ENCODE results near the gene PODN.

PODN gene

GRCh38 chr1:53061859-53062707 is at the start of gene PODN:
Gene PODN, plus strand, starts transcription at chr1:53062213. Its CDS starts 7,643 bp downstream, at chr1:53069856.
- DNase-seq: no peak

GRCh38 chr1:53014791-53015507 is 47.1 kb upstream of the PODN start:
- DNase-seq: peak; percentile 75

- no peak for DNase-seq
Observed at GRCh38 chr1:53015508-53015860, 46.5 kb upstream of the PODN start.

- DNase-seq: no peak
Observed at GRCh38 chr1:53016705-53017104, 45.3 kb upstream of the PODN start.

GRCh38 chr1:53020588-53020987 is 41.4 kb upstream of the PODN start:
- DNase-seq: no peak

GRCh38 chr1:53022179-53022578 is 39.8 kb upstream of the PODN start:
- DNase-seq: no peak

- DNase-seq: no peak
Observed at GRCh38 chr1:53023546-53023945, 38.5 kb upstream of the PODN start.

GRCh38 chr1:53024117-53024516 is 37.9 kb upstream of the PODN start:
- DNase-seq: no peak

GRCh38 chr1:53025034-53025768 is 36.8 kb upstream of the PODN start:
- DNase-seq: no peak

- no peak for DNase-seq
Observed at GRCh38 chr1:53025769-53026112, 36.3 kb upstream of the PODN start.

GRCh38 chr1:53026254-53026653 is 35.8 kb upstream of the PODN start:
- DNase-seq: no peak

GRCh38 chr1:53031732-53032131 is 30.3 kb upstream of the PODN start:
- DNase-seq: no peak

- no peak for DNase-seq
Observed at GRCh38 chr1:53037159-53037558, 24.9 kb upstream of the PODN start.

- no peak for DNase-seq
Observed at GRCh38 chr1:53038566-53038965, 23.4 kb upstream of the PODN start.

GRCh38 chr1:53043271-53043670 is 18.7 kb upstream of the PODN start:
- DNase-seq: no peak

- DNase-seq: no peak
Observed at GRCh38 chr1:53044926-53045325, 17.1 kb upstream of the PODN start.

- DNase-seq: no peak
Observed at GRCh38 chr1:53046930-53047329, 15.1 kb upstream of the PODN start.

- DNase-seq: peak; percentile 2
Observed at GRCh38 chr1:53047737-53048736, 14.0 kb upstream of the PODN start.

- no peak for DNase-seq
Observed at GRCh38 chr1:53048960-53049573, 12.9 kb upstream of the PODN start.

- DNase-seq: no peak
Observed at GRCh38 chr1:53049574-53049967, 12.4 kb upstream of the PODN start.

- no peak for DNase-seq
Observed at GRCh38 chr1:53050310-53050709, 11.7 kb upstream of the PODN start.

- no peak for DNase-seq
Observed at GRCh38 chr1:53051676-53052075, 10.3 kb upstream of the PODN start.

Measured in NCI-H1092 treated with DMSO at 0.1 percent for 48 hours (cell line).